Amygdala (tissue), 56 donors: Measurements from ENCODE around the gene SLC38A5.

ENCODE experiments used
- DNase-seq, 56 donors: peaks; one replicate each; lab custom pipeline; 2025; lab: John Stamatoyannopoulos, UW

Gene SLC38A5

GRCh38 chrX:48492293-48492910 lies 22.3 kb upstream of the SLC38A5 start:
- DNase-seq: no peak

GRCh38 chrX:48491809-48492208 lies 21.7 kb upstream of the SLC38A5 start:
- DNase-seq: no peak

- DNase-seq: no peak
Measured at GRCh38 chrX:48490661-48491060, 20.6 kb upstream of the SLC38A5 start.

GRCh38 chrX:48489892-48490291 lies 19.8 kb upstream of the SLC38A5 start:
- no peak for DNase-seq

- DNase-seq: no peak
Measured at GRCh38 chrX:48489296-48489695, 19.2 kb upstream of the SLC38A5 start.

GRCh38 chrX:48488034-48488433 lies 18.0 kb upstream of the SLC38A5 start:
- no peak for DNase-seq

- DNase-seq: no peak
Measured at GRCh38 chrX:48487362-48487798, 17.3 kb upstream of the SLC38A5 start.

- DNase-seq: no peak
Measured at GRCh38 chrX:48482526-48482925, 12.5 kb upstream of the SLC38A5 start.

- DNase-seq: no peak
Measured at GRCh38 chrX:48480583-48480982, 10.5 kb upstream of the SLC38A5 start.

GRCh38 chrX:48480142-48480541 lies 10.1 kb upstream of the SLC38A5 start:
- no peak for DNase-seq

GRCh38 chrX:48478806-48479205 lies 8.7 kb upstream of the SLC38A5 start:
- no peak for DNase-seq

- DNase-seq: no peak
Measured at GRCh38 chrX:48477960-48478755, 8.1 kb upstream of the SLC38A5 start.

- DNase-seq: no peak
Measured at GRCh38 chrX:48476919-48477318, 6.9 kb upstream of the SLC38A5 start.

- peak; percentile 25 to 94 (median 79) for DNase-seq
Measured at GRCh38 chrX:48475774-48476577, 5.9 kb upstream of the SLC38A5 start, which contains the start of gene FTSJ1. Gene FTSJ1 (plus strand): TSS chrX:48476199. CDS start chrX:48478048, 1,849 bp downstream.

- DNase-seq: no peak
Measured at GRCh38 chrX:48475296-48475695, 5.2 kb upstream of the SLC38A5 start.

GRCh38 chrX:48474581-48474980 lies 4.5 kb upstream of the SLC38A5 start:
- DNase-seq: no peak

- peak in 1 of 56 donors; percentile 9 for DNase-seq
Measured at GRCh38 chrX:48474127-48474526, 4.1 kb upstream of the SLC38A5 start.

- no peak for DNase-seq
Measured at GRCh38 chrX:48473704-48473990, 3.6 kb upstream of the SLC38A5 start.

GRCh38 chrX:48472851-48473703 lies 3.0 kb upstream of the SLC38A5 start:
- no peak for DNase-seq

GRCh38 chrX:48472225-48472624 lies 2.2 kb upstream of the SLC38A5 start:
- no peak for DNase-seq
